ENCODE results near the gene SAMD4A. TPM values are rescaled to one million over a fixed set of nuclear protein-coding genes. Genes with fewer than 3 reads are reported as not detected.

The SAMD4A gene
- polyA plus RNA-seq, 1 experiment: 13.4 TPM

GRCh38 chr14:54646626-54647025 is 79.7 kb downstream of the SAMD4A start:
- ChIA-PET POLR2A (no interaction called here), CTCF (interaction anchor here (0.7 to 1.0 kb wide), 2 partner anchors 26 to 124 kb away, joined by 3 to 4 read pairs; no protein-coding TSS in a partner anchor)
- no peak for TF ChIP-seq CTCF (IDR thresholded peaks at IDR 0.05; ENCODE audit: insufficient read depth, low read depth, low read length)
- Histone ChIP-seq H3K4me3 (ENCODE audit: low read depth, low read length) (no peak overlapping the region), H3K36me3 (ENCODE audit: control insufficient read depth, insufficient read depth, low read length) (no peaks in the 10 kb centered on the region), H3K27me3 (ENCODE audit: control insufficient read depth, insufficient read depth, low read length) (no peaks in the 10 kb centered on the region)
- no peak for DNase-seq (ENCODE audit: low read depth)

GRCh38 chr14:54647378-54647777 is 80.5 kb downstream of the SAMD4A start:
- ChIA-PET POLR2A (no interaction called here), CTCF (no interaction called here)
- Histone ChIP-seq H3K27me3 (ENCODE audit: control insufficient read depth, insufficient read depth, low read length) (no peaks in the 10 kb centered on the region), H3K36me3 (ENCODE audit: control insufficient read depth, insufficient read depth, low read length) (no peaks in the 10 kb centered on the region), H3K4me3 (ENCODE audit: low read depth, low read length) (no peak overlapping the region)
- TF ChIP-seq CTCF (IDR thresholded peaks at IDR 0.05; ENCODE audit: insufficient read depth, low read depth, low read length): no peak
- no peak for DNase-seq (ENCODE audit: low read depth)

- ChIA-PET CTCF (interaction anchor here (0.8 to 1.2 kb wide), 3 partner anchors 11 to 66 kb away, joined by 3 to 4 read pairs (median 3); no protein-coding TSS in a partner anchor), POLR2A (no interaction called here)
- Histone ChIP-seq H3K27me3 (ENCODE audit: control insufficient read depth, insufficient read depth, low read length) (no peaks in the 10 kb centered on the region), H3K36me3 (ENCODE audit: control insufficient read depth, insufficient read depth, low read length) (no peaks in the 10 kb centered on the region), H3K4me3 (ENCODE audit: low read depth, low read length) (no peak overlapping the region)
- DNase-seq (ENCODE audit: low read depth): no peak
- TF ChIP-seq CTCF (IDR thresholded peaks at IDR 0.05; ENCODE audit: insufficient read depth, low read depth, low read length): no peak
Observed at GRCh38 chr14:54649056-54649455, 82.1 kb downstream of the SAMD4A start.

GRCh38 chr14:54650331-54650958 is 83.5 kb downstream of the SAMD4A start:
- DNase-seq (ENCODE audit: low read depth): peak; percentile 56
- ChIA-PET POLR2A (interaction anchor here (0.7 kb wide), 1 partner anchor 52 kb away, joined by 3 read pairs; no protein-coding TSS in a partner anchor), CTCF (interaction anchor here (0.8 to 1.1 kb wide), 2 partner anchors 41 to 83 kb away, joined by 3 read pairs; partner anchors contain the start of gene SAMD4A)
- Histone ChIP-seq H3K27me3 (ENCODE audit: control insufficient read depth, insufficient read depth, low read length) (no peaks in the 10 kb centered on the region), H3K4me3 (ENCODE audit: low read depth, low read length) (no peak overlapping the region), H3K36me3 (ENCODE audit: control insufficient read depth, insufficient read depth, low read length) (no peaks in the 10 kb centered on the region)
- no peak for TF ChIP-seq CTCF (IDR thresholded peaks at IDR 0.05; ENCODE audit: insufficient read depth, low read depth, low read length)

GRCh38 chr14:54650959-54651351 is 84.0 kb downstream of the SAMD4A start:
- ChIA-PET CTCF (interaction anchor here (0.8 to 1.1 kb wide), 2 partner anchors 40 to 84 kb away, joined by 3 read pairs; partner anchors contain the start of gene SAMD4A), POLR2A (no interaction called here)
- DNase-seq (ENCODE audit: low read depth): no peak
- Histone ChIP-seq H3K27me3 (ENCODE audit: control insufficient read depth, insufficient read depth, low read length) (no peaks in the 10 kb centered on the region), H3K4me3 (ENCODE audit: low read depth, low read length) (no peak overlapping the region), H3K36me3 (ENCODE audit: control insufficient read depth, insufficient read depth, low read length) (no peaks in the 10 kb centered on the region)
- TF ChIP-seq CTCF (IDR thresholded peaks at IDR 0.05; ENCODE audit: insufficient read depth, low read depth, low read length): no peak

All from BJ (cell line).